Stomach (tissue), 9 donors: ENCODE data around the gene RGS7. TPM values are rescaled to one million over a fixed set of nuclear protein-coding genes. Genes with fewer than 3 reads are reported as not detected.

Source experiments
- DNase-seq, 2 donors: peaks; one replicate each; pipeline versions ENCODE4 v3.0.0 to v3.0.0-alpha.2; 2013 to 2019
- H3K27ac ChIP-seq, 5 donors: fragments of 200-600 bp in 4 of 5; sonication (generic) in 4 of 5; one replicate each; pipeline ENCODE4 v1.5.1; 2013 to 2019; ENCODE audit warnings: mild to moderate bottlenecking in 1 of 5, moderate library complexity in 1 of 5
- H3K27me3 ChIP-seq, 3 donors: fragments of 200-600 bp; sonication (generic); one replicate each; pipeline ENCODE4 v1.5.1; 2017 to 2019; ENCODE audit warnings: mixed run types in 1 of 3
- H3K36me3 ChIP-seq, 4 donors: fragments of 200-600 bp; sonication (generic); 1 replicate in 3 of 4; 2 replicates in 1 of 4; pipeline ENCODE4 v1.5.1; 2016 to 2019
- H3K4me1 ChIP-seq, 4 donors: fragments of 200-600 bp; sonication (generic); one replicate each; pipeline ENCODE4 v1.5.1; 2016 to 2019
- H3K4me3 ChIP-seq, 4 donors: fragments of 200-600 bp; sonication (generic) in 3 of 4; one replicate each; pipeline ENCODE4 v1.5.1; 2016 to 2019; ENCODE audit warnings: mild to moderate bottlenecking in 1 of 4
- H3K9me3 ChIP-seq, 4 donors: fragments of 200-600 bp; sonication (generic); one replicate each; pipeline ENCODE4 v1.5.1; 2016 to 2019
- EP300 ChIP-seq: sonication (generic); formaldehyde crosslinking; IDR thresholded peaks from one replicate; pipeline ENCODE4 v1.6.1; 2017; ENCODE audit warnings: antibody characterized with exemption
- POLR2A ChIP-seq, 4 donors: fragments of 450-650 bp; IDR thresholded peaks; one replicate each; pipeline ENCODE4 v1.6.1; 2016; ENCODE audit warnings: antibody characterized with exemption in 4 of 4, control low read depth in 2 of 4, mild to moderate bottlenecking in 1 of 4, moderate library complexity in 1 of 4
- POLR2AphosphoS5 ChIP-seq, 3 donors: sonication (generic); formaldehyde crosslinking; IDR thresholded peaks; one replicate each; pipeline ENCODE4 v1.6.1; 2016; ENCODE audit warnings: antibody characterized with exemption in 3 of 3
- WGBS, 5 donors: extraction: QIAGEN DNeasy Blood & Tissue Kit in 3 of 5; methylation state at CpG; one replicate each; pipeline versions ENCODE4 v1.1.5 to v1.1.7; 2013 to 2018; 5-methylcytosine and 5-hydroxymethylcytosine counted together
- intact Hi-C: fragments of 100-400 bp; cut with DNase I; formaldehyde crosslinking; loops from one replicate; pipeline ENCODE4 v1.15.1; 2023; ENCODE audit warnings: low total_unique reads
- polyA plus RNA-seq, 3 donors: library from polyadenylated mRNA; stranded (reverse); fragments of 200-250 nt; gene quantifications; one replicate each; pipeline ENCODE4 v1.2.3, GENCODE V29; 2013
- total RNA-seq, 5 donors: library from RNA; depleted of rRNA; stranded (reverse); fragments of >200 nt; gene quantifications; one replicate each; pipeline versions ENCODE4 v1.1.0 to v1.2.3, GENCODE V29; 2014 to 2016
- TF ChIP-seq, protein P1 (sequence below), 7 experiments: fragments of 450-650 bp in 4 of 7; fragments of 200-600 bp in 3 of 7; sonication (generic) in 3 of 7; IDR thresholded peaks; one replicate each; pipeline ENCODE4 v1.5.1; 2016 to 2019; ENCODE audit warnings: antibody characterized with exemption in 7 of 7, control low read depth in 2 of 7, mild to moderate bottlenecking in 1 of 7
- donor health status: healthy with polysubstance abuse.
- donor health status: Bipolar disorder and iron deficiency.
- donor health status: healthy.

Gene RGS7
- total and polyA plus RNA-seq, 8 donors: 0.23 to 2.9 (median 1.9) TPM; not detected in 2

DNA sequence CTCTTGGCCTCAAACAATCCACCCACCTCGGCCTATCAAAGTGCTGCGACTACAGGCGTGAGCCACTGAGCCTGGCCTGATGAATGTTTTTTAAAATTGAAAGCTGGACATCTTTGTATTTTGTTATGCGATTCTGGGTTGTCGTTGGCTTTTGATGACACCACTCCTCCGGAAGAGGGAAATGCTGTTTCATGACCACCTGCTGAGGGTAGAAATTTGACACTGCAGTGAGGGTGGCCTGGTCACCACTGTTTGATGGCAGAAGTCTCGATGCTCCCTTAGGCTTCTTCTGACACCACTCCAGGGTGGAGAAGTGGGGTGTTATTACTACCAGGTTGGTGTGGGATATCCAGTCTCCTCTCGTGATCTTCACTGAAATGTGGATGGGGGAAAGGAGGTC is 357.2 kb downstream of the RGS7 start:
- peaks cover 0 to 5% (median 0%) of the 10 kb centered on the region in 4 donors for H3K4me1 ChIP-seq
- H3K36me3 ChIP-seq: no peaks in the 10 kb centered on the region
- H3K4me3 ChIP-seq: no peak overlapping the region
- DNase-seq: no peak
- 79 to 93% (median 85%) methylated on average over 4 to 8 of the region's 8 CpGs for WGBS, 5 donors
- no peaks in the 10 kb centered on the region for H3K27me3 ChIP-seq
- intact Hi-C loops: no loop called here
- H3K27ac ChIP-seq: no peak overlapping the region
- no peaks in the 10 kb centered on the region for H3K9me3 ChIP-seq
- TF ChIP-seq, protein P1, sequence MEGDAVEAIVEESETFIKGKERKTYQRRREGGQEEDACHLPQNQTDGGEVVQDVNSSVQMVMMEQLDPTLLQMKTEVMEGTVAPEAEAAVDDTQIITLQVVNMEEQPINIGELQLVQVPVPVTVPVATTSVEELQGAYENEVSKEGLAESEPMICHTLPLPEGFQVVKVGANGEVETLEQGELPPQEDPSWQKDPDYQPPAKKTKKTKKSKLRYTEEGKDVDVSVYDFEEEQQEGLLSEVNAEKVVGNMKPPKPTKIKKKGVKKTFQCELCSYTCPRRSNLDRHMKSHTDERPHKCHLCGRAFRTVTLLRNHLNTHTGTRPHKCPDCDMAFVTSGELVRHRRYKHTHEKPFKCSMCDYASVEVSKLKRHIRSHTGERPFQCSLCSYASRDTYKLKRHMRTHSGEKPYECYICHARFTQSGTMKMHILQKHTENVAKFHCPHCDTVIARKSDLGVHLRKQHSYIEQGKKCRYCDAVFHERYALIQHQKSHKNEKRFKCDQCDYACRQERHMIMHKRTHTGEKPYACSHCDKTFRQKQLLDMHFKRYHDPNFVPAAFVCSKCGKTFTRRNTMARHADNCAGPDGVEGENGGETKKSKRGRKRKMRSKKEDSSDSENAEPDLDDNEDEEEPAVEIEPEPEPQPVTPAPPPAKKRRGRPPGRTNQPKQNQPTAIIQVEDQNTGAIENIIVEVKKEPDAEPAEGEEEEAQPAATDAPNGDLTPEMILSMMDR (IDR thresholded peaks at IDR 0.05): no peak

DNA sequence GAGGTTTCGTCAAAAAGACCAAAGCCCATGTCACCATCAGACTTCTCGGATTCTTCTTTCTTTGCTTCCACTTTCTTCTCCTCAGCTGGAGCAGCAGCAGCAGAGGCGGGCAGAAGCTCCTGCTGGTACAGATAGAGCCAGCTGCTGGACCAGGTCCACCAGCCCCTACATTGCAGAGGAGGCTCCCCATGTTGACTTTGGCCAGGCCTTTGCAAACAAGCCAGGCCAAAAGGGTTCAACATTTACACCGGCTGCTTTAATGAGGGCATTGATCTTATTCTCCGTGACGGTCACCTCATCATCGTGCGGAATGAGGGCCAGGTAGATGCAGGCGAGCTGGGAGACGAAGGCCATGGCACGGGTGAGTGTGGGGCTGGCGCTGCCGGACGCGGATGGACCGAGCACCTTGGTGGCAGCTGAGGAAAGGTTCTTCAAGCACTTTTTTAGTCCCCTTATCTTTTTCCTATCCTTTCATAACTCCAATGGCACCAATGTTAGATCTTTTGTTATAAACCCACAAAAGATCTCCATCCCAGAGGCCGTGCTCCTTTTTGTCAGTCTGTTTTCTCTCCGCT is 358.5 kb downstream of the RGS7 start:
- 70 to 78% (median 73%) methylated on average over 18 of the region's 18 CpGs for WGBS, 5 donors
- no peak overlapping the region for H3K4me3 ChIP-seq
- intact Hi-C loops: no loop called here
- H3K27me3 ChIP-seq: no peaks in the 10 kb centered on the region
- DNase-seq: peak in 1 of 2 donors; percentile 1
- TF ChIP-seq EP300: no peak
- TF ChIP-seq, protein P1 (IDR thresholded peaks at IDR 0.05): no peak
- TF ChIP-seq POLR2AphosphoS5 (IDR thresholded peaks at IDR 0.05): no peak
- no peak for TF ChIP-seq POLR2A (IDR thresholded peaks at IDR 0.05)
- no peak overlapping the region for H3K27ac ChIP-seq
- peaks cover 0 to 5% (median 0%) of the 10 kb centered on the region in 4 donors for H3K4me1 ChIP-seq
- no peaks in the 10 kb centered on the region for H3K9me3 ChIP-seq
- H3K36me3 ChIP-seq: no peaks in the 10 kb centered on the region

DNA sequence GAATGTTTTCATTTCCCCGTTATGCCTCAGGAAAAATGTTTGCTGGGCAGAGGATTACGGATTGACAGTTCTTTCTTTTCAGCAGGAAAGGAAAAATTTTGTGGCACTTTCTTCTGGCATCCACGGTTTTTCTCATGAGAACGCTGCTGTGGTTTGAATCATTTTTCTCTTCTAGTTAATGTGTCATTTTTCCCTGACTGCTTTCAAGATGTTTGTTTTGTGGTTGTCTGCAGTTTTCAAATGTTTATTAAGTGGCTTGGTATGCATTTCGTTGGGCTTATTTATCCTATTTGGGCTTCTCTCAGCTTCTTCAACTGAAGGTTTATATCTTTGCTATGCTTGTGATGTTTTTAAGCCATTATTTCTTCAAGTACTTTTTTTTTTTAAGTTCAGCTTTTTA is 359.0 kb downstream of the RGS7 start:
- no peak for DNase-seq
- no peak overlapping the region for H3K27ac ChIP-seq
- H3K27me3 ChIP-seq: no peaks in the 10 kb centered on the region
- intact Hi-C loops: no loop called here
- H3K36me3 ChIP-seq: no peaks in the 10 kb centered on the region
- no peaks in the 10 kb centered on the region for H3K9me3 ChIP-seq
- no peak overlapping the region for H3K4me3 ChIP-seq
- peaks cover 0 to 5% (median 0%) of the 10 kb centered on the region in 4 donors for H3K4me1 ChIP-seq
- WGBS, 5 donors: 16 to 30% (median 20%) methylated on average over 5 of the region's 5 CpGs
- TF ChIP-seq POLR2A (IDR thresholded peaks at IDR 0.05): no peak
- TF ChIP-seq EP300: no peak
- TF ChIP-seq, protein P1 (IDR thresholded peaks at IDR 0.05): no peak
- TF ChIP-seq POLR2AphosphoS5 (IDR thresholded peaks at IDR 0.05): no peak

DNA sequence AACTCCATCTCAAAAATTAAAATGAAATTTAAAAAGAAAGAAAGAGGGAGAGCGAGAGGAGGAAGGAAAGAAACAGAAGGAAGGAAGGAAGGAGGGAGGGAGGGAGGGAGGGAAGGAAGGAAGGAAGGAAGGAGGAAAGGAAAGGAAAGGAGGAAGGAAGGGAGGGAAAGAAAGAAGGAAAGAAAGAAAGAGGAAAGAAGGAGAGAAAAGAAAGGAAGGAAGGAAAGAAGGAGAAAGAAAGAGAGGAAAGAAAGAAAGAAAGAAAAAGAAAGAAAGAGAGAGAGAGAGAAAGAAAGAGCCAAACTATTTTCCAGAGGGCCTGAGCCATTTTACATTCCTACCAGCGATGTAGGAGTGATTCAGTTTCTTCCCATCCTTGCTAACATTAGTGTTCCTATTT is 364.0 kb downstream of the RGS7 start:
- TF ChIP-seq POLR2AphosphoS5 (IDR thresholded peaks at IDR 0.05) (no peak), POLR2A (IDR thresholded peaks at IDR 0.05) (no peak), EP300 (no peak)
- TF ChIP-seq, protein P1 (IDR thresholded peaks at IDR 0.05): no peak
- WGBS, 5 donors: 85 to 93% (median 89%) methylated on average over 2 of the region's 2 CpGs
- Histone ChIP-seq H3K27ac (no peak overlapping the region), H3K4me3 (no peak overlapping the region), H3K9me3 (no peaks in the 10 kb centered on the region), H3K4me1 (no peaks in the 10 kb centered on the region), H3K27me3 (no peaks in the 10 kb centered on the region), H3K36me3 (no peaks in the 10 kb centered on the region)
- no peak for DNase-seq
- intact Hi-C loops: no loop called here
